ENCODE data around the gene LPP.

The LPP gene

DNA sequence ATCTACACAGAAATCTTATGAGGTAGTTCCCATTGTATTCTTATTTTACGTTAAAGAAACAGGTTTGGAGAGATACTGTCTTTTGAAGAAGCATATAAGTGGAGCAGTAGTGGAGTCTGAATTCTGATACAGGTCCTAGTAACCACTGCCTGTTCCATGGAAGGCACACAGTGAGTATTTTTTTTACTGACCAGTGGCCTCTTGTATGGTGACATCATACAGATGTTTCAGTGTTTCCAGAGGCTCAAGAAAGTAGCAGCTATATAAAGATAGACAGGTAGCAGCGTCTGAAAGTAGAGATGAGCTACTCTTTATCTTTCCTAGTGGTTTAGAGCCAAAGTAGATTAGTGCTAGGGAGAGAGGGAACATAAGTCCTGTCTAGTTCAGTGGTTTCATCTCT is 173.5 kb downstream of the LPP start:
- Histone ChIP-seq H3K9me3 (replicated peaks; ENCODE audit: insufficient read depth, low read length) (no peaks in the 10 kb centered on the region), H4K20me1 (ENCODE audit: insufficient read depth, low read length) (no peaks in the 10 kb centered on the region), H3F3A (ENCODE audit: insufficient read depth, low read length) (no peaks in the 10 kb centered on the region), H3K79me2 (ENCODE audit: low read length) (no peaks in the 10 kb centered on the region), H3K4me3 (ENCODE audit: low read length) (no peak overlapping the region), H3K36me3 (replicated peaks; ENCODE audit: insufficient read depth, low read length) (no peaks in the 10 kb centered on the region), H3K27me3 (replicated peaks; ENCODE audit: insufficient read depth, low read length) (no peaks in the 10 kb centered on the region), H3K9ac (ENCODE audit: low read length) (no peak overlapping the region), H3K9me2 (replicated peaks; ENCODE audit: insufficient read depth, low read length) (no peaks in the 10 kb centered on the region), H3K4me1 (ENCODE audit: low read length) (no peaks in the 10 kb centered on the region), H3K4me2 (ENCODE audit: low read depth, low read length) (no peak overlapping the region), H3K27ac (ENCODE audit: low read length) (no peak overlapping the region), H2AFZ (ENCODE audit: low read length) (no peak overlapping the region)
- no peak for DNase-seq
- no peak for TF ChIP-seq EZH2 (optimal IDR thresholded peaks at IDR 0.05; ENCODE audit: low read depth, low read length)
- TF ChIP-seq, protein P1, sequence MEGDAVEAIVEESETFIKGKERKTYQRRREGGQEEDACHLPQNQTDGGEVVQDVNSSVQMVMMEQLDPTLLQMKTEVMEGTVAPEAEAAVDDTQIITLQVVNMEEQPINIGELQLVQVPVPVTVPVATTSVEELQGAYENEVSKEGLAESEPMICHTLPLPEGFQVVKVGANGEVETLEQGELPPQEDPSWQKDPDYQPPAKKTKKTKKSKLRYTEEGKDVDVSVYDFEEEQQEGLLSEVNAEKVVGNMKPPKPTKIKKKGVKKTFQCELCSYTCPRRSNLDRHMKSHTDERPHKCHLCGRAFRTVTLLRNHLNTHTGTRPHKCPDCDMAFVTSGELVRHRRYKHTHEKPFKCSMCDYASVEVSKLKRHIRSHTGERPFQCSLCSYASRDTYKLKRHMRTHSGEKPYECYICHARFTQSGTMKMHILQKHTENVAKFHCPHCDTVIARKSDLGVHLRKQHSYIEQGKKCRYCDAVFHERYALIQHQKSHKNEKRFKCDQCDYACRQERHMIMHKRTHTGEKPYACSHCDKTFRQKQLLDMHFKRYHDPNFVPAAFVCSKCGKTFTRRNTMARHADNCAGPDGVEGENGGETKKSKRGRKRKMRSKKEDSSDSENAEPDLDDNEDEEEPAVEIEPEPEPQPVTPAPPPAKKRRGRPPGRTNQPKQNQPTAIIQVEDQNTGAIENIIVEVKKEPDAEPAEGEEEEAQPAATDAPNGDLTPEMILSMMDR (IDR thresholded peaks at IDR 0.05; ENCODE audit: low read length): no peak
- no peak for TF ChIP-seq EZH2phosphoT487 (IDR thresholded peaks at IDR 0.05; ENCODE audit: low read length)

DNA sequence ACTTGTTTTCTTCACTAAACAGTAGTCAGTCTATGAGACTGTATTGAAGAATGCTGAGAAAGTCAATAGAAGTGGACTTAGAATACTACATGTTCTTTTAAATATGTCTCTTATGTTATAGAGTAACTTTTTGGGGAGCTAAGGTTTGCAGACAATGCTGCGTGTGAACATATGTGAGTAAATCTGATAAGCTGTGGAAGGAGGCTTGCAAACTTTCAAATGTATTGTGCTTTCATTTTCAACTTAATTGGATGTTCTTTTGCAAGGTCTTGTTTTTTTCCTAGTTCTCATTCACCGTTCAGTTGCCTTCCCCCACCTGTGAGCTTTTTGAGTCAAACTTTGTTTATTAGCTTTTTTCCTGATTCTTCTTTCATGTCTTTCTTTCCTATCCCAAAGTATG is 176.2 kb downstream of the LPP start:
- H3K4me2 ChIP-seq (ENCODE audit: low read depth, low read length): no peak overlapping the region
- TF ChIP-seq, protein P1 (IDR thresholded peaks at IDR 0.05; ENCODE audit: low read length): no peak
- no peak for TF ChIP-seq EZH2 (optimal IDR thresholded peaks at IDR 0.05; ENCODE audit: low read depth, low read length)
- TF ChIP-seq EZH2phosphoT487 (IDR thresholded peaks at IDR 0.05; ENCODE audit: low read length): no peak

DNA sequence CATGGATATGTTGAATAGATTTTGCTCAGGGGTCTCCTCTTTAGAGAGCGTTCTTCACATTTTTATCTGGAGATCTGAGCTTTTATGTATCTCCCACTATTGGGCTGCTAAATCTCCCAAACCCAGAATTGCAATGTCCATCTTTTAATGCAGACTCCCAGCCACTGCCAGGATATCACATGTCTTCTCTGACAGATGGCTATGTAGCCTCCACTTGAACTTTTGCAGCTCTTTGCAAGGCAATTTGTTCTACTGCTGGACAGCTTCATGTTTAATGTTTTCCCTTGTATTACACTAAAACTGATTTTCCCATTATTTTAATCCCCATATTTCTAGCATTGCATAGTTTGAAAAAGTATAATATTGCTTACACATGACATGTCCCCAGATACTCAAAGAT is 177.2 kb downstream of the LPP start:
- Histone ChIP-seq H2AFZ (ENCODE audit: low read length) (no peak overlapping the region), H3K9ac (ENCODE audit: low read length) (no peak overlapping the region), H3K4me3 (ENCODE audit: low read length) (no peak overlapping the region), H3K27me3 (replicated peaks; ENCODE audit: insufficient read depth, low read length) (no peaks in the 10 kb centered on the region), H3F3A (ENCODE audit: insufficient read depth, low read length) (no peaks in the 10 kb centered on the region), H3K27ac (ENCODE audit: low read length) (no peak overlapping the region), H3K9me3 (replicated peaks; ENCODE audit: insufficient read depth, low read length) (no peaks in the 10 kb centered on the region), H3K4me2 (ENCODE audit: low read depth, low read length) (no peak overlapping the region), H3K36me3 (replicated peaks; ENCODE audit: insufficient read depth, low read length) (no peaks in the 10 kb centered on the region), H3K79me2 (ENCODE audit: low read length) (no peaks in the 10 kb centered on the region), H4K20me1 (ENCODE audit: insufficient read depth, low read length) (no peaks in the 10 kb centered on the region), H3K9me2 (replicated peaks; ENCODE audit: insufficient read depth, low read length) (no peaks in the 10 kb centered on the region), H3K4me1 (ENCODE audit: low read length) (no peaks in the 10 kb centered on the region)
- TF ChIP-seq, protein P1 (IDR thresholded peaks at IDR 0.05; ENCODE audit: low read length): no peak
- TF ChIP-seq EZH2phosphoT487 (IDR thresholded peaks at IDR 0.05; ENCODE audit: low read length): no peak
- TF ChIP-seq EZH2 (optimal IDR thresholded peaks at IDR 0.05; ENCODE audit: low read depth, low read length): no peak
- DNase-seq: no peak

More for the DNA sequence above, 176.2 kb downstream of the LPP start:
- no peak overlapping the region for H3K27ac ChIP-seq (ENCODE audit: low read length)
- no peaks in the 10 kb centered on the region for H4K20me1 ChIP-seq (ENCODE audit: insufficient read depth, low read length)
- no peaks in the 10 kb centered on the region for H3K79me2 ChIP-seq (ENCODE audit: low read length)
- H3K27me3 ChIP-seq (replicated peaks; ENCODE audit: insufficient read depth, low read length): no peaks in the 10 kb centered on the region
- no peaks in the 10 kb centered on the region for H3K36me3 ChIP-seq (replicated peaks; ENCODE audit: insufficient read depth, low read length)
- no peak overlapping the region for H2AFZ ChIP-seq (ENCODE audit: low read length)
- no peak for DNase-seq
- H3K9me2 ChIP-seq (replicated peaks; ENCODE audit: insufficient read depth, low read length): no peaks in the 10 kb centered on the region
- no peaks in the 10 kb centered on the region for H3K4me1 ChIP-seq (ENCODE audit: low read length)
- H3K9me3 ChIP-seq (replicated peaks; ENCODE audit: insufficient read depth, low read length): no peaks in the 10 kb centered on the region
- H3K4me3 ChIP-seq (ENCODE audit: low read length): no peak overlapping the region
- no peaks in the 10 kb centered on the region for H3F3A ChIP-seq (ENCODE audit: insufficient read depth, low read length)
- no peak overlapping the region for H3K9ac ChIP-seq (ENCODE audit: low read length)

Data from MM.1S (cell line).